GM18867 (cell line): ENCODE results near the gene PLK2.

Experiments used
- ATAC-seq: cut with Tn5 transposase; IDR thresholded peaks from one replicate; pipeline ENCODE4 v1.9.1; 2021; ENCODE audit warnings: mild to moderate bottlenecking, moderate library complexity; ENCODE audit not compliant: unreplicated experiment

PLK2 gene

DNA sequence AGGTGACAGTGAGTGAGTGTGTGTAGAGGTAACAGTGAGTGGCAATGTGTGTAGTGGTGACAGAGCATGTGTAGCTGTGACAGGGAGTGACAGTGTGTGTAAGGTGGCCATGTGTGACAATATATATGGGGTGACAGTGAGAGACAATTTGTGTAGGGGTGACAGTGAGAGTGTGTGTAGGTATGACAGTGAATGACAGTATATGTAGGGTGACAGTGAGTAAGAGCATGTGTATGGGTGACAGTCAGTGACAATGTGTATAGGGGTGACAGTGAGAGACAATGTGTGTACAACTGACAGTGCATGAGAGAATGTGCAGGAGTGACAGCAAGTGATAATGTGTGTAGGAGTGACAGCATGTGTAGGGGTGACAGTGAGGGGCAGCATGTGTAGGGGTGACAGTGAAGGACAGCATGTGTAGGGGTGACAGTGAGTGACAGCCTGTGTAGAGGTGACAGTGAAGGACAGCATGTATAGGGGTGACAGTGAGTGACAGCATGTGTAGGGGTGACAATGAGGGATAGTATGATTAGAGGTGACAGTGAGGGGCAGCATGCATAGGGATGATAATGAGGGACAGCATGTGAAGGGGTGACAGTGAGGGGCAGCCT is 21.3 kb upstream of the PLK2 start:
- ATAC-seq = no peak

DNA sequence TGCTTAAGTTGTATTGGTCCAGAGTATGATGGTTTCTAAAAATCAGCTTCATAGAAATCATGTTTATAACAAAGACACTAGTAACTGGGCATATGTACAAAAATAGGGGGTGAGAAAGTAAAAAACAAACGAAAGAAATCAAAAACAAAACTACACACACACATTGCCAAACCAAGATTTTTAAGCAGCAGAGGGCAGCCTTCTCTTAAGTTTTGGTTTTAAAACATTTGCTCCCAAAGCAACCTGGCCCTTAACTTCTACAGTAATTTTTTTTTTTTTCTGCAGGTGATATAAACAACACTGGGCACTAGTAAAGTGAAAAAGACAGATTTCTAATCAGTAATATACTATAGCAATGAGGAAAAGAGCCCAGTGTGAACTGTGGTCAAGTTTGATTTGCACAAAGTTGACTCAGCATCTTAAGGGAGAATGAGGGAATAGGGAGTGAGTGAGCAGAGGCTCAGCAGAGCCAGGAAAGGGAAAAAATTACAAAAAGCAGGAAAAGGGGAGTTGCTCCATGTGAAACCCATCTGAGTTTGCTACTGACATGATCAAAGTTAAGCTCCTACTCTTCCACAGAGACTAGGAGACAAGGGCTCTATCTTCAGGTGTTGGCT is 18.0 kb upstream of the PLK2 start:
- peak; percentile 56 for ATAC-seq

- no peak for ATAC-seq
These were observed 15.5 kb upstream of the PLK2 start for GRCh38 chr5:58475404-58475803.

GRCh38 chr5:58469896-58470295 is 10.0 kb upstream of the PLK2 start:
- no peak for ATAC-seq

- peak; percentile 100 for ATAC-seq
These were observed 7.1 kb upstream of the PLK2 start for GRCh38 chr5:58466939-58467338.

DNA sequence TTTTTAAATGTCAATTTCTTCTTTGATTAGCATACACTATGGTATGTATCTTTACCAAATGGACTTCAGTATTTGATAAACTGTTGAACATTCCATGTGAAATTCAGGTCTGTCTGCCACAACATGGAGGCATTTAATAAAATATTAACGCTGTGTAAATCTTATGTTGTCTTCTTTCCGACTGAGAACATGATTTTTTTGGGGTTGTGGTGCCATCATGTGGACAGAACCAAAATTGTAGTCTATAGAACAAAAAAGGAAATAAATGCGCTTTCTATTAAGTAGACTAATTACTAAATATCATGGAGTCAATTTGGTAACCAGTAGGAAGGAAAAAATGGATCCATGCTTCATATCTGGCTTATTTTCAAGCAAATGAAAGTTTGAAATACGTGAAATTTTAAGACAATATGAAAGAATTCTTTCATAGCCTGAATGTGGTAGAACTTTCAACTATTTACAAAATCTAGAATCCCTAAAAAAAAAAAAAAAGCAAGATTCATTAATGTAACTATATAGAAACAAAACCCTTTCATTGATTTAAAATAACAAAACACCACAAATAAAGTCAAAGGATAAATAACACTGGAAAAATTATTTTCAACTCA is 2.8 kb upstream of the PLK2 start:
- ATAC-seq = no peak

DNA sequence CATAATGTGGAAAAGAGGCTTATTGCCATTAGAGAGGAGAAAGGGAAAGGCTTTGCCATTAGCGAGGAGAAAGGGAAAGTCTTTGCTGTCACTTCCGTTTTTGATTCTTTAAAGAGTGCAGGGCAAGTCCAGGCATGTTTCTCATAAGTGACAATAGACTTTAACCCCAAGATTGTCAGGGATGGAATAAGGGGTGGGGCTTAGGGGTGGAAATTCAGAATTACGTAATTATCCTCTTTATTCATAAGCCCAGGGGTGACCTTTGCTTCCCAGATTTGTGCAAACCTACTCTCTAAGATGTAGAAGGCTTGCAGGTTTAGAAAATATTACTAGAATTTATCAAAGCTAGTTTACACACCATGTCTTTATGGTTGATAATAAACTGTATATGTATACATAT is 2.3 kb upstream of the PLK2 start:
- no peak for ATAC-seq

DNA sequence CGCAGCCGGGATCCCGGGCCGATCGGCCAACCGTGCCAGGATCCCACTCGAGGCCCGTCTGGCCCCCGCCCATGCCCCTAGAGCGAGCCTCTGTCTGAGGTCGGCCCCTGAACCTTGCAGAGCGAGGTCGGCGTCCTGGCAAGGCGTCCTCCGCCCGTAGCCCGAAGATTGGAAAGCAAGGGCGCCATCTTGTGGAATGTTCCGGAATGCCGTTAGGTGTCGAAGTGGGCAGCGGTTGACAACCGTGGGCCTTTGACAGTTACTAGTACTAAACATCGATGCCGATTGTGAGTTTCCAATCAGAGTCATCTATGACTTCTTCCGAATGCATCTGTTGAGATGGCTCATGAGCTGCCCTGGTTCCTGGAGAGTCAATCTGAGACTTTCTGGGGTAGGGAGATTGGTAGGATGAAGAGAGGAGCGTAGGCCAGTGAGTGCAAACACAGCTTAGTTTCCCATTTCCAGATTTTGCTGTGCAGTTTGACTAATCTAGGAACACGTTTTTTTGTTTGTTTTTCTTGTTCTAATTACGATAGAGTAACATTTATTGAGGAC is 923 bp upstream of the PLK2 start:
- peak; percentile 75 for ATAC-seq

GRCh38 chr5:58459146-58460001 is 512 bp downstream of the PLK2 start:
- peak; percentile 0 for ATAC-seq

GRCh38 chr5:58458743-58459145 is 1.1 kb downstream of the PLK2 start:
- no peak for ATAC-seq

DNA sequence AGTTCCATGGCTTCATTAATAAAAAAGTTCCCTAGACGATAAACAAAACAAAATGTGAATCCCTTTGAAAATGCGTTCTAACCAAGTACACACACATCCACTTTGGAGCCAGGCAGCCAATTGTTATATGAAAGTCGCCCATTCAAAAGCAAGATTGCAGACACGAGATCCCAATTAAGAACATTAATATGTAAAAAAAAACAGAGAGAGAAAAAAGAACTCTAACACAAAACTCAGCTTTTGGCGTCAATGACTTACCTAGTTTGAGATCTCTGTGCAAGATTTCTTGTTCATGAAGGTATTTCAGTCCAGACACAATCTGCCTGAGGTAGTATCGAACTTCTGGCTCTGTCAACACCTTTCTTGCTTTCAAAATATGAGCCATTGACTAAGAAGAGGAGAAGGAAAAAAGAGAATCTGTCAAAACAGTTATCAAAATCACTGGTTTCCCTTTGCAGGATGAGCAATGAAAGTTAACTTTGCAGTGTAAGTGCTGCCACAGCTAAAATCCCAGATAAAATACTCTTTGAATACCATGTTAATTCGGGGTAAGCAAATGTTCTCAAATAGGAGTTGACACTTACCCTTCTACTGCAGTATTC is 1.6 kb downstream of the PLK2 start:
- no peak for ATAC-seq

GRCh38 chr5:58457050-58457449 is 2.8 kb downstream of the PLK2 start:
- no peak for ATAC-seq

DNA sequence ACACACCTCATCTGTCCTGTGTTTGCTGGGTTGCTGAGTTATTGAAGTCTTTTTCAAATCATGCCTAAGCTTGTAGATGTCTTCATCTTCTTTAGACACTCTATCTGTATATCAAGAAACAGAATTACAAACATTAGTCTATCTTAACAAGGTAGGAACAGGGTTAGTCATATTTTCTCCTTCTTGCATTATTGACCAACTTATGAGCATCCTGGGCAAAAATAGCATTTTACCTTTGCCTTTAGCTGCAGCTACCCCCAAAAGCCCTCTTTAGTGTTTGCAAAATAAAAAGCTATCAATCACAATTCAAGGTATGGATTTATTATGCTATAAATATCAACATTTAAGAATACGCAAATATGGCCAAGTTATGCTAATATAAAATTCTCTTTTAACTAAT is 3.4 kb downstream of the PLK2 start:
- ATAC-seq = no peak

DNA sequence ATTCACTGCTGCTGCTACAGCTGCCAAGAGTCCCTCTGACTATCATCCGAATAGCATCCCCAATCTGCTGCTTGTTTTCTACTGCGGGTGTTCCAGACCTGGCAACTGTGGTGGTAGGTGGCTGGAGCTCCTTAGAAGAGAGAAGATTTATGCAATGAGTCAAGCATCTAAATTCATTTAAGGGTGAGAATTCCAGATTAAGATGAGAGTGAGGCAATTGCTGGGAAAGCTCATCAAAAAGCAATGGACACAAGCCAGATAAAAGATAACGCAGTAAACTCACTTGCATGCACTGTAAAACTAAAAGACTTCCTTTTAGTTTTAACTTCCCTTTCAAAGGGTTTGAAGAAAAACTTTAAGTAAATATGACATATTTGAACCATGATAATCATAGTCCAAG is 3.9 kb downstream of the PLK2 start:
- ATAC-seq = no peak

GRCh38 chr5:58455480-58455879 is 4.4 kb downstream of the PLK2 start:
- ATAC-seq = no peak

DNA sequence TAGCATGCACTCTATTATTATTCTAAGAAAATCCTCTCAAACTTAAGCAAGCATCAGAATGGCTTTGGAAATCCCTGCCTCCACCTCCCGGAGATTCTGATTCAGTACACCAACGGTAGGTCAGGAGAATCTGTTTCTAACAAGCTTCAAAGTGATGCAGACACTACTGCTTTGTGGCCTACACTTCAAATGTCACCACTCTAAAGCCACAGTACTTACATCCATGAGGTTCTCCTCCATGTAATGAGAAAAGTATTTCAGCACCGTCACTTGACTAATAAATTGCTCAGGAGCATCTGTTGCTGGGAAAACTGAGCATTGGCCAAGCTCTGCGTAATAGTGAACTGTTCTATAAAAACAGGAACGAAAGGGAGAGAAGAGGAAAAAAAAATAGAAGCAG is 4.8 kb downstream of the PLK2 start:
- no peak for ATAC-seq

GRCh38 chr5:58454025-58454424 is 5.9 kb downstream of the PLK2 start:
- ATAC-seq = no peak

DNA sequence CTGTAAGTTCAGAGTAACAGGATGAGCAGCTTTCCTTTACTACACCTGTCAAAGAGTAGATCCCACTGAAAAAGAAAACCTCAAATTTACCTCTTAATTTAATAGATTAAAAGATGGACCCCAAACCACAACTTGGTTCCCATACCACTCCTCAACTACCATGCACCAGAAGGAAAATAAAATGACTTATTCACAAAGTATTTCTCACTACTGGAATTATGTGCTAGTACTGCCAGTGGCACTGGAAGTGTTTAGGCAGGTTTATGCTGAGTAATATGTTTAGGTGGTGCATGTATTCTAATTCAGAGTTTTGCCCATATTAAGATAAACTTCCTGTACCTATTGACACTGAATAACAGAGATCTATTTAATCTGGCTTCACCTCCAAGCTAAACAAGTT is 6.6 kb downstream of the PLK2 start:
- no peak for ATAC-seq

DNA sequence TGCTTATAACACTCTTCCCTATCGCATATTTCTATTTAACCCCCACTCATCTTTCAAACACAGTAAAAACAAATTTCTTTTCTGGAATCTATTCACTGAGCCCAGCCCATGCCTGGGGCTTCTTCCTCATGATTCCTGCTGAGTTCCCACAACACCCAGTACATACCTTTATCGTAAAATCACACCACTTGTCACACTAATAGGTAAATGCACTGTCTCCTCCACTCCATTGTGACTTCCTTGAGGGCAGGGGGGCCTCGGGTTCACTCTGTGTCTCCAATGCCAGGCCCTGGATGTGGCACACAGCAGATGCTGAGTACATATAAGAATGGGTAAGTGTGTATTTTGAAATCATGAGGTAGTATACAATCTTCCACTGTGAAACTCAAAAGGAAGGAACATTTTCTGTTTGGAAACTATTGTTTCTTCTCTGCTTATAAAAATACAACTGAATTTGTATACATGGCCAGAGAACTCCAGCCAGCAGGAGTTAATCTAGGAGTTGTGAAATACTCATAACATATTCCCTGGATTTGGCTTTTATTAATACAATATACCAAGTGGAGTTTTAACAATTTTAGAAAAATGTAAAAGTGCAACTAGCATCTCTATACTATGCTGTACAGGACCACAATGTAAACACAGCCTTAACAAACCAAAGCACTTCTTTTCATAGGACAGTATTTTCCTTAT is 7.2 kb downstream of the PLK2 start:
- no peak for ATAC-seq
